Heart left ventricle (tissue), 13 donors: ENCODE data around the gene SPIN1.

Source experiments
- CTCF ChIP-seq, 12 donors: fragments of 200-600 bp; sonication (generic) in 4 of 12; IDR thresholded peaks; one replicate each; pipeline versions ENCODE4 v1.5.0 to v1.8.0; 2018 to 2022; ENCODE audit warnings: antibody characterized with exemption in 12 of 12, mild to moderate bottlenecking in 5 of 12
- POLR2A ChIP-seq, 2 donors: fragments of 450-650 bp; IDR thresholded peaks; one replicate each; pipeline ENCODE4 v1.6.1; 2017; ENCODE audit warnings: antibody characterized with exemption in 2 of 2, mild to moderate bottlenecking in 2 of 2, moderate library complexity in 2 of 2
- donor health status: ischemic (EF 13 %, LVEDD 7.1; RV severe dilation, severe dysfunction).
- donor health status: DM: no; HTN: yes; CAD: no.
- donor health status: DM: no; HTN: no; CAD: no.
- donor health status: ischemic (EF 25% LVEDD 6.9; RV normal size, moderate dysfunction).
- donor health status: ischemic (EF 25% LVEDD 5.7; RV mildly dilated, moderate dysfunction).
- donor health status: ischemic (EF 35%, LVEDD 5.7; RV mildly dilated, moderate dysfunction).
- donor health status: nonischemic (EF 11% LVEDD 7.7; RV severe dilation, severe dysfunction).
- donor health status: DM: yes; HTN: yes; CAD: no.
- donor health status: PGD.
- donor health status: ischemic (EF 29% LVEDD 5.4; RV normal size, mild dysfunction).
- donor health status: nonischemic (EF 23%, LVEDD 6.1; RV moderate dilation, normal function).

- no peak for TF ChIP-seq CTCF (IDR thresholded peaks at IDR 0.05)
- TF ChIP-seq POLR2A (IDR thresholded peaks at IDR 0.05), result no peak
These were observed 115.9 kb downstream of the SPIN1 start for GRCh38 chr9:88503845-88504764.
